GM06990 (cell line): Measurements from ENCODE around the gene NMRAL1.

Experiments used
- DNase-seq: peaks from one replicate; pipeline ENCODE4 v3.0.0-alpha.2; 2011; ENCODE audit not compliant: insufficient read length; ENCODE audit errors: extremely low read depth
- H3K27me3 ChIP-seq: replicated peaks from 2 replicates; pipeline ENCODE4 v1.6.0; 2011; ENCODE audit warnings: low read length; ENCODE audit not compliant: control insufficient read depth, insufficient read depth
- H3K36me3 ChIP-seq: 2 replicates; pipeline ENCODE4 v1.5.1; 2011; ENCODE audit warnings: low read length; ENCODE audit not compliant: control insufficient read depth, insufficient read depth
- H3K4me3 ChIP-seq: replicated peaks from 2 replicates; pipeline ENCODE4 v1.5.1; 2011; ENCODE audit warnings: low read depth, mild to moderate bottlenecking, control low read depth, low read length
- CTCF ChIP-seq: IDR thresholded peaks from 2 replicates; pipeline ENCODE4 v1.5.1; 2011; ENCODE audit warnings: low read length, control low read depth, mild to moderate bottlenecking, inconsistent platforms; ENCODE audit not compliant: insufficient read depth, poor library complexity, severe bottlenecking

Gene NMRAL1

GRCh38 chr16:4486126-4486893 lies 11.9 kb upstream of the NMRAL1 start:
- Histone ChIP-seq H3K27me3 (no peaks in the 10 kb centered on the region), H3K36me3 (peaks cover 5% of the 10 kb centered on the region; the same call in 1 of the 2 replicates), H3K4me3 (no peak overlapping the region)
- no peak for TF ChIP-seq CTCF
- no peak for DNase-seq

DNA sequence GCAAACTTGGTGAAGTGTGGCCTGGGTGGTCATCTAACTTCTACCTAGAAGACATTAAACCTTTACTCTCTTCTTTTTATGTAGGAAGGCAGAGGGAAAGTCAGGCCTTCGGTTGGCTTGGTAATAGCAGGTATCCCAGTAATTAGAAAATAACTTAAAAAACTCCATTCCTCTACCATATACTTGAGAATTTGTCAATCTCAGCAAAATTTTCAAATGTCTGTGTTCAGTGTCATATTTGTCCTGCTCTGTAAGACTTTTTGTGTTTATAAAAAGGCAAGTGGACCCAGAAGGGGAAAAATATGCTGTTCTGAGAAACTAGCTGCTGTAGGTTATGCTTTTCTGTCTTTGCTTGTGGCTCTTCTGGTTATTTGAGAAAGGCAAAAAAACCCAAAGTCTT lies 7.5 kb upstream of the NMRAL1 start:
- no peak for DNase-seq
- no peak overlapping the region for H3K4me3 ChIP-seq
- H3K36me3 ChIP-seq = peaks cover 5% of the 10 kb centered on the region; the same call in 1 of the 2 replicates
- TF ChIP-seq CTCF = no peak
- no peaks in the 10 kb centered on the region for H3K27me3 ChIP-seq

- no peak for DNase-seq
- H3K36me3 ChIP-seq = peaks cover 5% of the 10 kb centered on the region; the same call in 1 of the 2 replicates
- no peak for TF ChIP-seq CTCF
- no peak overlapping the region for H3K4me3 ChIP-seq
- no peaks in the 10 kb centered on the region for H3K27me3 ChIP-seq
Measured at GRCh38 chr16:4481526-4481925, 7.1 kb upstream of the NMRAL1 start.

- TF ChIP-seq CTCF = no peak
- no peak overlapping the region for H3K4me3 ChIP-seq
- no peaks in the 10 kb centered on the region for H3K27me3 ChIP-seq
- DNase-seq = no peak
- no peaks in the 10 kb centered on the region for H3K36me3 ChIP-seq
Measured at GRCh38 chr16:4477966-4478365, 3.5 kb upstream of the NMRAL1 start.

- peak within 1 kb of the TSS; percentile 89 for H3K4me3 ChIP-seq
- peak; percentile 29 for TF ChIP-seq CTCF
- DNase-seq = peak; percentile 98
- no peaks in the 10 kb centered on the region for H3K27me3 ChIP-seq
- H3K36me3 ChIP-seq = no peaks in the 10 kb centered on the region; the same call in 1 of the 2 replicates
Measured at GRCh38 chr16:4475880-4476788, 1.7 kb upstream of the NMRAL1 start, which contains the start of gene HMOX2. Gene HMOX2 (plus strand): TSS chr16:4476398. CDS start chr16:4505525, 29,127 bp downstream.
